ENCODE results near the gene MPST.

- no peak for TF ChIP-seq POLR2AphosphoS5 (IDR thresholded peaks at IDR 0.05; ENCODE audit: low read depth, low read length)
- TF ChIP-seq TAF1 (IDR thresholded peaks at IDR 0.05; ENCODE audit: low read depth, low read length) = no peak
- TF ChIP-seq POLR2A (IDR thresholded peaks at IDR 0.05; ENCODE audit: low read depth, low read length) = no peak
These were observed 11.2 kb upstream of the MPST start for GRCh38 chr22:37008365-37008764.

All from GM12891 (cell line).